ENCODE measurements around the gene UNC13C. TPM values are rescaled to one million over a fixed set of nuclear protein-coding genes. Genes with fewer than 3 reads are reported as not detected.

UNC13C gene
- total RNA-seq, 1 donor from 2014 or later = 3.7 TPM

DNA sequence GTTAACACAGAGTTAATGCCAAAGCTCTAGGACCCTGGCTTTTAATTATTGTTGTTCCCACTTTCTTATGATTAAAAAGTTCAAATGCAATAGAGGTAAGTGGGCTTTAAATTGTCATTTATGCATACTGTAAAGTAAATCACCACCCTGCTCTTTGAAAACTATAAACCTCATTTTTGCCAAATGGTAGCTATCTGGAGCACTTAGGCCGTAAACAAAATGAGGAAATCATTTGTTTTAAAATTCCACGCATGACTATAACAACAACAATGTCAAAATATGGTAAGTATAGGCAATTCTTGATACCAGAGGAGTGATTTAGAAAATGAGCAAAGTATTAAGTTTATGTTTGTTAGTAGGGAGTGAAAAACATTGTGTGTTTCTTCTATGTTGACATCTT is 1.8 kb downstream of the UNC13C start:
- H3K4me3 Mint-ChIP-seq = peak overlapping the region; percentile 14
- no peak for TF ChIP-seq CTCF (conservative IDR thresholded peaks at IDR 0.05)
- peaks cover 10% of the 10 kb centered on the region for H3K4me1 Mint-ChIP-seq (ENCODE audit: unreplicated experiment)
- no peak for DNase-seq (ENCODE audit: extremely low spot score, unreplicated experiment)
- H3K27me3 Mint-ChIP-seq = peaks cover 36% of the 10 kb centered on the region
- no peaks in the 10 kb centered on the region for H3K36me3 Mint-ChIP-seq
- no peaks in the 10 kb centered on the region for H3K9me3 Mint-ChIP-seq
- H3K27ac Mint-ChIP-seq = no peak overlapping the region

- peaks cover 29% of the 10 kb centered on the region for H3K27me3 Mint-ChIP-seq
These were observed 3.9 kb downstream of the UNC13C start for GRCh38 chr15:53982071-53982680.

DNA sequence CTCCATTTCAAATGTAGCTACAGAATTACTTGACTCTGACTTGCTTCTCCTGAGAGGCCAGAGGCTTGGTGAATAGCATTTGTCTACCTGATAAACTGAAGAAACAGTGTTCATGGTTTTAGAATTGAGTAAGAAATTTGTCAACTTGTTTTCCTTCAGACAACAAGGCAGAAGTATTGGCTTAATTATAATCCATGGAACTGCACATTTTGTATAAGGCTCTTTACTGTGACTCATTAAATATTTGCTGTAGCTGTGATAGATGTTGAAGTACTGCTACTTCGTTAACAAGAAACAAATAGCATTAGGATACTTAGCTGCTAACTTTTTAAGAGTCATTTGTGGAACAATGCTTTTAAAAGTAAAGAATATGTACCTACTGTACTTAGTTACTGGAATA is 4.6 kb downstream of the UNC13C start:
- Mint-ChIP-seq H3K36me3 (no peaks in the 10 kb centered on the region), H3K4me1 (ENCODE audit: unreplicated experiment) (peaks cover 10% of the 10 kb centered on the region), H3K27me3 (peaks cover 22% of the 10 kb centered on the region), H3K4me3 (no peak overlapping the region), H3K27ac (no peak overlapping the region), H3K9me3 (no peaks in the 10 kb centered on the region)
- no peak for TF ChIP-seq CTCF (conservative IDR thresholded peaks at IDR 0.05)
- no peak for DNase-seq (ENCODE audit: extremely low spot score, unreplicated experiment)

More at GRCh38 chr15:53982071-53982680, 3.9 kb downstream of the UNC13C start:
- Mint-ChIP-seq H3K27ac (no peak overlapping the region), H3K9me3 (no peaks in the 10 kb centered on the region), H3K4me3 (no peak overlapping the region), H3K4me1 (ENCODE audit: unreplicated experiment) (peaks cover 10% of the 10 kb centered on the region), H3K36me3 (no peaks in the 10 kb centered on the region)
- TF ChIP-seq CTCF (conservative IDR thresholded peaks at IDR 0.05) = no peak
- no peak for DNase-seq (ENCODE audit: extremely low spot score, unreplicated experiment)

GRCh38 chr15:53984221-53984620 is 6.0 kb downstream of the UNC13C start:
- DNase-seq (ENCODE audit: extremely low spot score, unreplicated experiment) = no peak
- TF ChIP-seq CTCF (conservative IDR thresholded peaks at IDR 0.05) = no peak
- no peaks in the 10 kb centered on the region for H3K9me3 Mint-ChIP-seq
- no peaks in the 10 kb centered on the region for H3K36me3 Mint-ChIP-seq
- no peak overlapping the region for H3K4me3 Mint-ChIP-seq
- peaks cover 9% of the 10 kb centered on the region for H3K27me3 Mint-ChIP-seq
- H3K27ac Mint-ChIP-seq = no peak overlapping the region
- H3K4me1 Mint-ChIP-seq (ENCODE audit: unreplicated experiment) = no peaks in the 10 kb centered on the region

- no peaks in the 10 kb centered on the region for H3K4me1 Mint-ChIP-seq (ENCODE audit: unreplicated experiment)
These were observed 7.3 kb downstream of the UNC13C start for GRCh38 chr15:53985562-53985961.

More at GRCh38 chr15:53985562-53985961, 7.3 kb downstream of the UNC13C start:
- DNase-seq (ENCODE audit: extremely low spot score, unreplicated experiment) = no peak
- Mint-ChIP-seq H3K4me3 (no peak overlapping the region), H3K27ac (no peak overlapping the region), H3K36me3 (no peaks in the 10 kb centered on the region), H3K27me3 (peaks cover 6% of the 10 kb centered on the region), H3K9me3 (no peaks in the 10 kb centered on the region)
- TF ChIP-seq CTCF (conservative IDR thresholded peaks at IDR 0.05) = no peak
